DOHH2 (cell line): Measurements from ENCODE around the gene COMMD9.

ENCODE experiments used
- H3F3A ChIP-seq: fragments of 200-600 bp; sonication (generic), shearing (Covaris generic); 2 replicates; pipeline ENCODE4 v1.6.0; 2016; ENCODE audit warnings: antibody characterized with exemption, mild to moderate bottlenecking; ENCODE audit not compliant: control insufficient read depth, insufficient read depth
- H3K27ac ChIP-seq: fragments of 200-600 bp; sonication (generic); 2 replicates; pipeline ENCODE4 v1.5.1; 2014; ENCODE audit warnings: low read depth, mild to moderate bottlenecking, low read length, moderate library complexity
- H3K27me3 ChIP-seq: fragments of 200-600 bp; sonication (generic); 2 replicates; pipeline ENCODE4 v1.6.1; 2014; ENCODE audit warnings: mild to moderate bottlenecking, low read length, mixed read lengths; ENCODE audit not compliant: control insufficient read depth
- H3K36me3 ChIP-seq: fragments of 200-600 bp; sonication (generic); 2 replicates; pipeline ENCODE4 v1.6.1; 2014; ENCODE audit warnings: mild to moderate bottlenecking, low read length, moderate library complexity, mixed read lengths; ENCODE audit not compliant: control insufficient read depth
- H3K4me1 ChIP-seq: fragments of 200-600 bp; sonication (generic); 2 replicates; pipeline ENCODE4 v1.6.1; 2014; ENCODE audit warnings: mild to moderate bottlenecking, low read length, mixed read lengths; ENCODE audit not compliant: control insufficient read depth
- H3K4me2 ChIP-seq: fragments of 200-600 bp; sonication (generic); 2 replicates; pipeline ENCODE4 v1.6.0; 2014; ENCODE audit warnings: mild to moderate bottlenecking, low read length, moderate library complexity
- H3K4me3 ChIP-seq: fragments of 200-600 bp; sonication (generic); 2 replicates; pipeline ENCODE4 v1.5.1; 2014; ENCODE audit warnings: mild to moderate bottlenecking, low read length, mixed read lengths
- H3K79me2 ChIP-seq: fragments of 200-600 bp; sonication (generic); 2 replicates; pipeline ENCODE4 v1.6.1; 2014; ENCODE audit warnings: mild to moderate bottlenecking, low read length, mixed read lengths; ENCODE audit not compliant: control insufficient read depth
- H3K9me2 ChIP-seq: fragments of 200-600 bp; sonication (generic); replicated peaks from 2 replicates; pipeline ENCODE4 v1.6.1; 2014; ENCODE audit warnings: mild to moderate bottlenecking, low read length, mixed read lengths; ENCODE audit not compliant: control insufficient read depth
- H3K9me3 ChIP-seq: fragments of 200-600 bp; sonication (generic); 2 replicates; pipeline ENCODE4 v1.6.1; 2014; ENCODE audit warnings: antibody characterized with exemption, low read length, mixed read lengths; ENCODE audit not compliant: control insufficient read depth, insufficient read depth
- H4K20me1 ChIP-seq: fragments of 200-600 bp; sonication (generic); 2 replicates; pipeline ENCODE4 v1.6.0; 2014; ENCODE audit warnings: low read depth, mild to moderate bottlenecking, antibody characterized with exemption, low read length, moderate library complexity; ENCODE audit not compliant: control insufficient read depth, insufficient read depth
- CTCF ChIP-seq: fragments of 200-600 bp; sonication (generic); IDR thresholded peaks from one replicate; pipeline ENCODE4 v1.5.1; 2014; ENCODE audit warnings: antibody characterized with exemption, mild to moderate bottlenecking, low read depth, low read length; ENCODE audit not compliant: poor library complexity, severe bottlenecking
- EZH2phosphoT487 ChIP-seq: fragments of 200-600 bp; sonication (generic); IDR thresholded peaks from 2 replicates; pipeline ENCODE4 v1.6.1; 2017; ENCODE audit warnings: borderline replicate concordance, mild to moderate bottlenecking, antibody characterized with exemption, low read length, moderate library complexity, mixed read lengths

The COMMD9 gene

GRCh38 chr11:36234825-36235224 lies 54.4 kb downstream of the COMMD9 start:
- Histone ChIP-seq H3K27me3 (no peaks in the 10 kb centered on the region), H4K20me1 (no peaks in the 10 kb centered on the region), H3K9me2 (no peaks in the 10 kb centered on the region), H3K4me3 (no peak overlapping the region), H3K4me1 (no peaks in the 10 kb centered on the region), H3K4me2 (no peak overlapping the region), H3K79me2 (no peaks in the 10 kb centered on the region), H3F3A (no peaks in the 10 kb centered on the region), H3K9me3 (no peaks in the 10 kb centered on the region), H3K36me3 (no peaks in the 10 kb centered on the region), H3K27ac (no peak overlapping the region)
- TF ChIP-seq EZH2phosphoT487 (no peak), CTCF (no peak)

- Histone ChIP-seq H3K4me2 (no peak overlapping the region), H4K20me1 (no peaks in the 10 kb centered on the region), H3F3A (no peaks in the 10 kb centered on the region), H3K9me2 (no peaks in the 10 kb centered on the region), H3K27ac (no peak overlapping the region), H3K79me2 (no peaks in the 10 kb centered on the region), H3K27me3 (no peaks in the 10 kb centered on the region), H3K4me3 (no peak overlapping the region), H3K9me3 (no peaks in the 10 kb centered on the region), H3K36me3 (no peaks in the 10 kb centered on the region), H3K4me1 (no peaks in the 10 kb centered on the region)
- TF ChIP-seq EZH2phosphoT487 (no peak), CTCF (no peak)
These were observed 56.0 kb downstream of the COMMD9 start for GRCh38 chr11:36233204-36233603.

- no peaks in the 10 kb centered on the region for H3K36me3 ChIP-seq
- H3K79me2 ChIP-seq = no peaks in the 10 kb centered on the region
- H3K4me2 ChIP-seq = no peak overlapping the region
- H3K27ac ChIP-seq = no peak overlapping the region
- H3K9me3 ChIP-seq = no peaks in the 10 kb centered on the region
- no peak for TF ChIP-seq CTCF
- no peak for TF ChIP-seq EZH2phosphoT487
- H3K9me2 ChIP-seq = no peaks in the 10 kb centered on the region
- H3K4me3 ChIP-seq = no peak overlapping the region
- no peaks in the 10 kb centered on the region for H4K20me1 ChIP-seq
- H3K4me1 ChIP-seq = no peaks in the 10 kb centered on the region
- H3K27me3 ChIP-seq = no peaks in the 10 kb centered on the region
- H3F3A ChIP-seq = no peaks in the 10 kb centered on the region
These were observed 58.2 kb downstream of the COMMD9 start for GRCh38 chr11:36230779-36231699.
